Amniotic epithelial cell (primary cell): ENCODE data around the gene USHBP1.
"Not testable (repeated sequence)": the region's sequence is repeated elsewhere in the genome, so short reads cannot be mapped to it uniquely, and the experiment has no call there.

ENCODE experiments used
- DNase-seq: peaks from one replicate; pipeline ENCODE4 v3.0.0-alpha.2; 2010; ENCODE audit warnings: low read depth

Gene USHBP1

DNA sequence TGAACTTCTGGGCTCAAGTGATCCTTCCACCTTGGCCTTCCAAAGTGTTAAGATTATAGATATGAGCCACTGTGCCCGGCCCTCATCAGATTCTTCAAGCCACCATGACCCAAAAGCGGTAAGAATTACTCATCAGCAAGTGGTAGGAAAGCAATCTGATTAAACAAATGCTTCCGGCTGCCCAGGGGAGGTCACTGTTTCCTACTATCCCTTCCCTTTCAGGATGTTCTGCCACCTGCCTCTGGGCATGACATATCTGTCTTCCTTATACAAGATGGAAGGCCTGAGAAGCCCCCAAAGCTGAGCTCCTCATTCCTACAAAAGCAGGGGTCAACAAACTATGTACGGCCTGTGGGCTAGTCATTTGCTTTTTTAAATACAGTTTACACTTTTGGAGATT, 31.7 kb upstream of the USHBP1 start:
- DNase-seq, result peak; percentile 45

DNA sequence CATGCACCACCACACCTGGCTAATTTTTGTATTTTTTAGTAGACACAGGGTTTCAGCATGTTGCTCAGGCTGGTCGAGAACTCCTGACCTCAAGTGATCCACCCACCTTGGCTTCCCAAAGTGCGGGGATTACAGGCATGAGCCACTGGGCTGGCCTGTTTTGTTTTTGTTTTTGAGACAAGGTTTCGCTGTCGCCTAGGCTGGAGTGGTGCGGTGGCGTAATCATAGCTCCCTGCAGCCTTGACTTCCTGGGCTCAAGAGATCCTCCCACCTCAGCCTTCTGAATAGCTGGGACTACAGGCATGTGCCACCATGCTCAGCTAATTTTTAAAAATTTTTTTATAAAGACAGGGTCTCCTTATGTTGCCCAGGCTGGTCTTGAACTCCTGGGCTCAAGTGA, 31.0 kb upstream of the USHBP1 start:
- DNase-seq, result not testable (repeated sequence)

DNA sequence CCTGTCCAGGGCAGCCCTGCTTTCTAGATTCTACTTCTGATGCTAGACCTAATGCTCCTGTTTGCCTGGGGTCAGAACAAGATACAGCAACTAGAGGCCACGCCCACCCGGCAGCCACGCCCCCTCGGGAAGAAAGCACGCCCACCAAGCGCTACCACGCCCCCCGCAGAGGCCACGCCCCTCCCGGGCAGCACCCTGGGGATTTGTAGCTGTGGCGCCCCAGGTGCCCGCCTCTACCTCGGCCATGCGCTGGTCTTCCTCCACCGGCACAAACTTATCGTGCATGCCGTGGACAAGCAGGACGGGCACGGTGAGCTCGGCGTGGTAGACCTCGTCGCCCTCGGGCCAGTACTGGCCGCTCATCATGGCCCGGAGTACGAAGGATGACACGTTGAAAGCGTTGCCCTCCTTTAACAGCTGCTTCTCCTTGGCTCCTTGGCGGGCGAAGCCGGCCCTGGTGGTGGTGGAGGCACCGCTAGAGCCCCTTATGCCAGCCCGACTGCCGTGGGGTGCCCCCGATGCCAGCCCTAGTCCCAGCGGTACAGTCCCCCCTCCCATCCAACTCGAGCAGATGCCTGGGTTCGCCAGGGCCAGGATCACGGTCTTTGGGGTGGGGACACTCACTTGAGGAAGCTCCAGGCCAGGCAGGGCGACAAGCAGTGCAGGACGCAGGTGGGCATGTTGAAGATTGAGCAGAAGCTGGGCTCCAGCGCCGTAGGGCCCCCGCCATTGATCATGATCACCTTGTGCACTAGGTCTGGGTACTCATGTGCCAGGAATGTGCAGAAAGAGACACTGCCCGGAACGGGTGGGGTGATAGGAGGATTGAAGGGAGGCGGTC, 29.7 kb upstream of the USHBP1 start:
- DNase-seq, result peak; percentile 26

DNA sequence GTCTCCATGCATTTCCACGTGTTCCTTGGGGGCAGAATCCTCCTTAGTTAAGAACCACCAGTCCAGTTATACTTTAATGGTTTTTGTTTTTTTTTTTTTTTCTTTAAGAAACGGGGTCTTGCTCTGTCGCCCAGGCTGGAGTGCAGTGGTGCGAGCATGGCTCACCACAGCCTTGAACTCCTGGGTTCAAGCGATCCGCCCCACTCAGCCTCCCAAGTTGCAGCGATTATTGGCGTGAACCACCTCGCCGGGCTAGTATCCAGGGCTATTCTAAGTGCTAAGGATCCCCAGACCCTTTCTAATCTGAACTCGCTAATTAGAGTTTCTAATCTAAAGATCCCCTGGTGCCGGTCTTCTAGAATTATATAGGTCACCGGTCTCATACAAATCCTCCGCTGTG, 29.1 kb upstream of the USHBP1 start:
- DNase-seq, result no peak

DNA sequence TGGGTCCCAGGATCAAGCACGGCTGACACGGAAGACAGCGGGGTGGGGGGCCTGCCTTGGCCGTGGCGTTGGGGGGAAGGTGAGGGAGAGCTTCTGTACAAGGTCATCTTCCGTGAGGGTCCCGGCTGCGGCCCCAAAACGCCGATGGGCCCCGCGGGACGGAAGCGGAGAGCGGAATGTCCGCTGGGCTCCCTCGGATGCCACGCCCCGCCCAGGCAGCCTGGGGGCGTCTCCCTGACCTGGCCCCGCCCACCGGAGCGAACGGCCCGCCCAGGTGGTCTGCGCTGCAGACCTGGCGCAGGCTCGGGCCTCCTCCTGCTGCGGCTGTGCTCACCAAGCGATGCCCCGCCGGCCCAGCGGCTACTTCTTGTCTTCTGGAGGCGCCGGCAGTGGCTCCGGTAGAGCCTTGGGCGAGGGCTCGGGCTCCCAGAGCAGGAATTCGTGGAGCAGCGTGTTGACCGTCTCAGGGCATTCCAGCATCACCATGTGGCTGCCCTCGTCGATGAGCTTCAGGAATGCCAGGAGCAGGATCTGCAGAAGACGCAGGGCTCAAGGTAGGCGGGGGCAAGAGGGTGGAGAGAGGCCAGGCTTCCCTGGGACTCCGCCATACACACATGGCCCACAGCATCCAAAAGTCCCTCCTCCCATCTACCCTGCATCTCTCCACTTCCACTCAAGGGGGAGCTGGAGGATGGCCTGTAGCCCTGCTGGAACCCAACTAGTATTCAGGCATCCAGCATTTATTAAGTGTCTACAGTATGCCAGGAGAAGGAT, 27.9 kb upstream of the USHBP1 start:
- DNase-seq, result peak; percentile 87

DNA sequence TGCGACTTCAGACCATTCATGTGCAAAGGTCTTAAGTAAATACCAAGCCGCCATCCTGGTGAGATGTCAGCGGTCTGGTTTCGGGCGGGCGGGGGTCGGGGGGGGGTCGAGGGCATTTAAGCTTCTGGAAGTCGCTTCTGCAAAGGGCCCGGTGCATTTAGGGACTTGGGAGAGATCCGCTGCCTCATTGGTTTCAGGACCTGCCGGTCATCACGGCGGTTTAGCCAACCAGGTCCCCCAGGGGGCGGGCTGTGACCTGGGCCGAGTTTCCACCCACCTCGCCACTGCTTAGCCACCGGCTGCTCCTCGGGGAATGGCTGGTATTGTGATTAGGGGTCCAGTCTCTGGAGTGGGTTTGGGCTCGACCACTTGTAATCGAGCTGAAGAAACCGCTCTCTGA, 24.9 kb upstream of the USHBP1 start:
- peak; percentile 90 for DNase-seq

DNA sequence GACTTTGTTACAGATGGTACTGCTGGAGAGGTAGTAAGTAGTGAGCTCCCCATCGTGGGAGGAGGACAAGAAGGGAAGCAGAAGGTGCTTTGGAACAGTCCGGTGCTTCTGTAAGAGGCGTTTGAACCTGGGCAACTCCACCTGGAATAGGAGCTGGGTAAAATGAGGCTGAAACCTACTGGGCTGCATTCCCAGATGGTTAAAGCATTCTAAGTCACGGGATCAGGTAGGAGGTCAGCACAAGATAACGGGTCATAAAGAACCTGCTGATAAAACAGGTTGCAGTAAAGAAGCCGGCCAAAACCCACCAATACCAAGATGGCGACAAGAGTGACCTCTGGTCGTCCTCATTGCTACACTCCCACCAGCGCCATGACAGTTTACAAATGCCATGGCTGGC, 22.2 kb upstream of the USHBP1 start:
- no peak for DNase-seq

DNA sequence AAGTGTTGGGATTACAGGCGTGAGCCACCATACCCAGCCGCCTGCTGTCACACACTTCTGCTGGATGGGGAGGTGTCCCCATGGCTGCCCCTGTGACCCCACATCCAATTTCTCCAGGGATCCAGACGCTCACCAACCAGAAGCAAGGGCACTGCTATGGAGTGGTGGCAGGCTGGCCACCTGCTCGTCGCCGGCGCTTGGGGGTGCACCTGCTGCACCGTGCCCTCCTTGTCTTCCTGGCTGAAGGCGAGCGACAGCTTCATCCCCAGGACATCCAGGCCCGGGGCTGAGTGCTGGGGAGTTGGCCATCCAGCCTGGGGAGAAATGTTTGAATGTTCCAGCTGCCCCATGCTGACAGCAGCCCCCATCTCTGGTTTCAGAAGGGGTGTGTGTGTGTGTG, 21.7 kb upstream of the USHBP1 start:
- no peak for DNase-seq

DNA sequence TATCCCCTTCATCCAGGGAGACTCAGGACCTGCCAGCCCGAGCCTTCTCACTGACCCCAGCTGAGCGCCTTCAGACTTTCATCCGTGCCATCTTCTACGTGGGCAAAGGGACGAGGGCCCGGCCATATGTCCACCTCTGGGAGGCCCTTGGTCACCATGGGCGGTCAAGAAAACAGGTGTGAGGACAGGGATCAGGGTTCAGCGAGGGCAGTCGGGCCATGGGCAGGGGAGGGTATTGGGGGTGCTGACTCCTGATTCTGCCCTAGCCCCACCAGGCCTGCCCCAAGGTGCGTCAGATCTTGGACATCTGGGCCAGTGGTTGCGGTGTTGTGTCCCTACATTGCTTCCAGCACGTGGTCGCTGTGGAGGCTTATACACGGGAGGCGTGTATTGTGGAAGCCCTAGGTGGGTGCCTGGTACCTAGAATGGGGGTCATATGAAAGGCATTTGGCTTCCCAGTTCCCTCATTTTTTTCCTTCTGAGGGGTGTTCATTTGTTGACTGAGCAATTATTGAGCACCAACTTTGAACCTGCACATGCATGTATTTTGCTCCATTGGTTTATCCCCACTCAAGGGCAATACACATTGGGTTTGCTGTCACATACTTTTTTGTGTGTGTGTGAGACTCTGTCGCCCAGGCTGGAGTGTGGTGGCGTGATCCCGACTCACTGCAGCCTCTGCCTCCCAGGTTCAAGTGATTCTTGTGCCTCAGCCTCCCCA, 21.0 kb upstream of the USHBP1 start:
- DNase-seq, result no peak

DNA sequence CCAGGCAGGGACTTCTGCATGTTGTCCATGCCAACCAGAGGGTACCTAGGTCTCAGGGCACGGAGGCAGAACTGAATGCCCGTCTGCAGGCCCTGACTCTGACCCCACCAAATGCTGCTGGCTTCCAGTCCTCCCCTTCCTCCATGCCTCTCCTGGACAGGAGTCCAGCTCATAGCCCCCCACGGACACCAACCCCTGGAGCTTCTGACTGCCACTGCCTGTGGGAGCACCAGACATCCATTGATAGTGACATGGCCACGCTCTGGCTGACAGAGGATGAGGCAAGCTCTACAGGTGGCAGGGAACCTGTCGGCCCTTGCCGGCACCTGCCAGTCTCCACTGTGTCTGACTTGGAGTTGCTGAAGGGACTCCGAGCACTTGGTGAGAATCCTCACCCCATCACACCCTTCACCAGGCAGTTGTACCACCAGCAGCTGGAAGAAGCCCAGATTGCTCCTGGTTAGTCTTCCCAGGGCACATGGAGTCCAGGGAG, 19.0 kb upstream of the USHBP1 start:
- no peak for DNase-seq

DNA sequence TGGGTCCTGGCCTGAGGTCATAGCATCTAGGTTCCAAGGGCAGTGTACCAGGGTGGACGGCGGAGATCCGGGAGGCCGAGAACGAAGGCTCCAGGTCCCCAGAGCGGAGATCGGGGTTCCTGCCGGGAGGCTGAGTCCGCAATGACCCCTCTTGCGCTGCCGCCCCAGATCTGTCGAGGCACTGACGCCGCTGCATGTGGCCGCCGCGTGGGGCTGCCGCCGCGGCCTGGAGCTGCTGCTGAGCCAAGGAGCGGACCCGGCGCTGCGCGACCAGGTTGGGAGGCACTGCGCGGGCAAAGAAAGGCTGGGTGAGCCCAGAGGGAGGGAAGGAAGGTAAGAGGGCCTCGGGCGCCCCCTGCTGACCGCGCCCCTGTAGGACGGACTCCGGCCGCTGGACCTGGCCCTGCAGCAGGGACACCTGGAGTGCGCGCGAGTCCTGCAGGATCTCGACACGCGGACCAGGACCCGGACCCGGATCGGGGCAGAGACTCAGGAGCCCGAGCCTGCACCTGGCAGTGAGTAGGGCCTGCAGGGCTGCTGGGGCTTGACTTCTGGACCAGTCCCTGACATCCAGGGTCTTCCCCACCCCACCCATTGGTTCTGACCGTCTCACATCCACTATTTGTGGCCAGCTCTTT, 18.1 kb upstream of the USHBP1 start:
- DNase-seq, result peak; percentile 59

DNA sequence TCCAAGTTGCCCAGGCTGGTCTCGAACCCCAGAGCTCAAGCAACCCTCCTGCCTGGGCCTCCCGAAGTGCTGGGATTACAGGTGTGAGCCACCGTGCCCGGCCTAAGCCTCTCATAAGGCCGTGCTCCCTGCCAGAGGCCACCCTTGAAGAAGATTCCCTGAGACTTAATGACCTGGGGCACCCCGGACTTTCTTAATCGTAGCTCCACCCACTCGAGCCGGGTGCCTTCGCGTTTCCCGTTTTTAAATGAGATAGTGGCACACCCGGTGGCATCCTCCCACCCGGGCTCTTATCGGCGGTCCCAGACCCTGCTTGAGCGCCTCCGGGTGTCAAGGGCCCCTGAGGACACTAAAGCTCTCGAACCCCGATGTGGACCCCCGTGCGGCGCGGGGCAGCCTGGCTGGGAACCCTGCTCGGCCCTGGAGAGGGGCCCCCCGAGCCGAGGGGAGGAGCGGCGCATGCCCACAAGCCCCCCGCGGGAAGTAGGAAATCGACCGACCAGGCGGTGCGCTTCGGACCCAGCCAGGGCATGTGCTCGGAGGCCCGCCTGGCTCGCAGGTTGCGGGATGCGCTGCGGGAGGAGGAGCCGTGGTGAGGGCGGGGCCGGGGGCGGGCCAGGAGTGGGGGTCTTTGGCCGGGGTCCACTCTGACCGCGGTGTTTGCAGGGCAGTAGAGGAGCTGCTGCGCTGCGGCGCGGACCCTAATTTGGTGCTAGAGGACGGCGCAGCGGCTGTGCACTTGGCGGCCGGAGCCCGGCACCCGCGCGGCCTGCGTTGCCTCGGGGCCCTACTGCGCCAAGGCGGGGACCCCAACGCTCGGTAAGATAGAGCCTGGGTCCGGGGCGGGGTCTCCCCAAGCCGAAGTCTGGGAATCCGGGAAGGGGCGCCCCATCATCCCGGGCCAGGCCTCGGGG, 17.1 kb upstream of the USHBP1 start, which contains the start of gene ANKLE1:
Gene ANKLE1 (plus strand): TSS at position 511 of the 914 bp plus-strand sequence. CDS start 20 bp downstream, at position 531.
- peak; percentile 18 for DNase-seq

DNA sequence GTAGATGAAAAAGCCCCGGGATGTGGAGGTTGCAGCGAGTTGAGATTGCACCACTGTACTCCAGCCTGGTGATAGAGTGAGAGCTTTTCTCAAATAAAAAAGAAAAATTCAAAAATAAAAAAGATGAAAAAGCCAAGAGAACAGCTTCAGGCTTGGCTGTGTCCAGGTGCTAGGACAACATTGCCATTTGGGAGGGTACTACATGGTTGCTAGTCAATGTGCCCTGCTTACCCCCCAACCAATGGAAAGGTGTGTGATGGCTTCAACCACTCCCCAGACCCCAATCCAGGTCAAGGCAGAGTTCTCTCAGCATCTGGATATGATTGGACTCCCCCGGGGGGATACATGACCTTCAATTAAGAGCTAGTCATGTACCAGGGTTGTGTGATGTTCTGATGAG, 14.9 kb upstream of the USHBP1 start:
- DNase-seq, result no peak

DNA sequence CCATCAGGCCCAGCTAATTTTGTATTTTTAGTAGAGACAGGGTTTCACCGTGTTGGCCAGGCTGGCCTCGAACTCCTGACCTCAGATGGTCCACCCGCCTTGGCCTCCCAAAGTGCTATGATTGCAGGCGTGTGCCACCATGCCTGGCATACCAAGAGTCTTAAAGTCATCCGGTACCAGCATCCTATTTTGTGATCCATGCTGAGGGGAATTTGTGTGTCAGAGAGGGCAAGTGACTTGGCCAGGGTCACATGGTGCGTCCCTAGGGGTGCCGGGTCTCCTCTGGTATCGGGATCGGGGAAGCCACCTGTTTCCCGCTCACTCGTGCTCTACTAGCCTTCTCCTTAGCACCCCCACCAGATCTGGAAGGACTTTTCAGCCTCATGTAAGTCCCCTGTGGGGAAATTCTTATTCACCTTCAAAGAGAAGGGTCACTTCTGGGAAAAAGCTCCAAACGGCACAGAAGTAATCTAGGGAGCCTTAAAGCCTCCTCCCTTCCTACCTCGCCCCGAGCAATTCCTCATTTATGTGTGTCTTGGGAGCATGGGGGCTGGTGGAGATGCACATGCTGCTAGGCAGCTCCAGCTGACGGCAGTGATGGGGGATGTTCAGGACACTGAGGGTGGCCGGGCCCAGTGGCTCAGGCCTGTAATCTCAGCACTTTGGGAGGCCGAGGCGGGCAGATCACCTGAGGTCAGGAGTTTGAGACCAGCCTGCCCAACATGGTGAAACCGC, 11.1 kb upstream of the USHBP1 start:
- no peak for DNase-seq

DNA sequence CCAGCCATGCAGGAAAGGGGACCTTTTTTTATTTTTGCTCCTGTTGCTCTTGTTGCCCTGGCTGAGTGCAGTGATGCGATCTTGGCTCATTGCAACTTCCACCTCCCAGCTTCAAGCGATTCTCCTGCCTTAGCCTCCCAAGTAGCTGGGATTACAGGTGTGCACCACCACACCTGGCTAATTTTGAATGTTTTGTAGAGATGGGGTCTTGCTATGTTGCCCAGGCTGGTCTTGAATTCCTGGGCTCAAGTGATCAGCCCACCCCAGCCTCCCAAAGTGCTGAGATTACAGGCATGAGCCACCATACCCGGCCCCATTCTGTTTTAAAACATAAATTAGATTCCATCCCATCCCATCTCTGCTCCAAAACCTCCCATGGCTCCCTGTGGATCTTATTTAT, 10.3 kb upstream of the USHBP1 start:
- DNase-seq, result not testable (repeated sequence)

DNA sequence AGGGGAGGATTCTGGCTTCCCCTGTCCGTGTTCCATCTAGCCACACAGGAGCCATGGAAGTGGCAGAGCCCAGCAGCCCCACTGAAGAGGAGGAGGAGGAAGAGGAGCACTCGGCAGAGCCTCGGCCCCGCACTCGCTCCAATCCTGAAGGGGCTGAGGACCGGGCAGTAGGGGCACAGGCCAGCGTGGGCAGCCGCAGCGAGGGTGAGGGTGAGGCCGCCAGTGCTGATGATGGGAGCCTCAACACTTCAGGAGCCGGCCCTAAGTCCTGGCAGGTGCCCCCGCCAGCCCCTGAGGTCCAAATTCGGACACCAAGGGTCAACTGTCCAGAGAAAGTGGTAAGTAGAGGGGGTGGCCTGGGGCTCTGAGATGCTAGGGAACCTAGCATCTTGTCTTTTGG, 4.2 kb upstream of the USHBP1 start:
- DNase-seq, result no peak

DNA sequence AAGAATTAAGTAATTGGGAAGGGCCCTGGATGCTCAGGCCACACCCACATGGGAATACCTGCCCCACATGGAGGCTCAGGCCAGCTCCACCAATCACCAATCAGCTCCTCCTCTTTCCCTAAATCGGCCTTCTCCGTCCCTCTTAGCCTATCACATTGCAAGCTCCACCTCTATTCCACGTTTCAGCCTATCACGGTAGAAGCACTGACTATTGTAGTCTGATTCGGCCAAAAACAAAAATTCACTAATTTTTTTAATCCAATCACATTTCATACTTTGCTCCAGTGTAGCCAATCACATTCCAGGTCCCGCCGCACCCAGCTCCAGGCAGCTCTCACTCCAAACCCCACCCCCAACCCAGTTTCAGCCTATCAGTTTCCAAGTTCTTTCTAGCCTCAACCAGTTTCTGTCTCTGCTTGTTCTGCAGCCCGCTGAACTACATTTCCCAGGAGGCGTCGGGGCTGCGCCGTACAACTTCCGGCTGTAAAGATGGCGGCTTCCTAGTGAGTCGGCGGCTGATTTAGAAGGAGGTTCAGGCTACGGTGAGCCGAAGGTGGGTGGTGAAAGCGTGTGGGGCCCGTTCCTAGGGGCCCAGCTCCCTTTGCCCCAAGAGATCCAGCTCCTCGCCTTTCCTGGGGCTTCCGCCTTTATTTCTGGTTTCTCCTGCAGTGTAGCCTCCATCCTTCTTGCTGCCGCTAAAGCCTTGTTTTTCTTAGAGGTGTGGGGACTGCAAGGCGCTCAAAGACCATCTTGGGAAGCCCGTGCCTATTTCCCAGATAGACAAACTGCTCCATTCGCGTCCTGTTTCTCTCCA, 2.6 kb upstream of the USHBP1 start, which contains the start of gene BABAM1:
Gene BABAM1 (plus strand): TSS at position 469 of the 814 bp plus-strand sequence. CDS start 1,364 bp downstream, outside the sequence.
- peak; percentile 100 for DNase-seq

DNA sequence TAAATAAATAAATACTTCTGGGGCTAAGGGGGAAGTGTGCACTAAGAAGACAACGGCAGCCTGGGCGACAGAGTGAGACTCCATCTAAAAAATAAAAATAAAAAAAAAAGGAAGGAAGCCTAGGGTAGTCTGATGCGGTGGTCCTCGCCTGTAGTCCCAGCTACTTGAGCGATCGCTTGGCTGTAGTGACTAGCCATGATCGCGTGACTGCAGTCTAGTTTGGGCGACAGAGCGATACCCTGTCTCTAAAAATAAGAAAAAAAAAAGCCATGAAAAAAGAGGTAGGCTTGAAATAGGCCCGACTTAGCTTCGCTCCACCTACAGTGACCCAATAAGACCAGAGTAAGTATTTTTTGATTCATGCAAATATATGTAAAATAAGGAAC, 2.0 kb upstream of the USHBP1 start:
- no peak for DNase-seq

DNA sequence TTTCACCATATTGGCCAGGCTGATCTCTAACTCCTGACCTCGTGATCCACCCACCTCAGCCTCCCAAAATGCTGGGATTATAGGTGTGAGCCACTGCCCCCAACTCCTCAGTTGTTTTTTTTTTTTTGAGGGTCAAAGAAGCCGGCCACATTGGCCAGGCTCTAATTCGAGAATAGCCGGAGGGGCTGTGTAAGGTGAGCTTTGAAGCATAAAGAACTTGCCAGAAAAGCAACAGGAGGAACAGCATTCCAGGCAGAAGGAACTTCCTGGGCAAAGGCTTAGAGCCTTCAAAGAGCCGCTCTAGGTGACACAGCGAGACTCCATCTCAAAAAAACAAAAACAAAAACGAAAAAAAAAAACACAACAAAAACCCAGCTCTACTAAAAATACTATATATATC, 1.5 kb upstream of the USHBP1 start:
- no peak for DNase-seq
